ENCODE data around the gene SRP9.
"Not testable (repeated sequence)": the region's sequence is repeated elsewhere in the genome, so short reads cannot be mapped to it uniquely, and the experiment has no call there.

The SRP9 gene

DNA sequence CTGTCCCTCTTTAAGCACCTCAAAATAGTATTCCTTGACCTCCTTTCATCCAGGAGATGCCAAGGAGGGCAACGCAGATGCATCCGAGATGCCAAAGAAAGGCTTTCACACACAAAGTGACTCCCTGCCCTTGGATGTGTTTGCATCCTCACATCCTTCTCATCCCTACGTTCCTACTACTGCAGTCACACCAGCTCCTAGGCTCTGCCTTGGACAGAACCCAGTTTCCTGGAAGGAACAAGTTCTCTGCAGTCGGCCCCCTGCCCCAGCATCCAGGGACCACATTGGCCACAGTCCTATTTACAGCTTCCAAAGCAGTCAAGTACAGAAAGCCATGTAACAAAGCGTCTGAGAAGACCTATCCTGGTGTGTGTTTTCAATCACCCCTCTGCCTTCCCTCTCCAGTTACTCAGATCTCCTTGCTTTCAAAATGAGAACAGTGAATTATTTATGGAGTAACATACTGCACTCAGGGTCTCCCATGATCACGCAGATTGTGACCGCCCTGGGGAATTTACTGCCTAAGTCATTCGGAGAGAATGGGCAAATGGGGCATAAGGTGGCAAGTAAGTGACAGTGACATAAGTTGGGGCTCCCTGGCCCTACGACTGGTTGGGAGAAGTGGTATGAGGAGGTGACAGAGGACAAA lies 21.8 kb upstream of the SRP9 start:
- TF ChIP-seq, protein P1, sequence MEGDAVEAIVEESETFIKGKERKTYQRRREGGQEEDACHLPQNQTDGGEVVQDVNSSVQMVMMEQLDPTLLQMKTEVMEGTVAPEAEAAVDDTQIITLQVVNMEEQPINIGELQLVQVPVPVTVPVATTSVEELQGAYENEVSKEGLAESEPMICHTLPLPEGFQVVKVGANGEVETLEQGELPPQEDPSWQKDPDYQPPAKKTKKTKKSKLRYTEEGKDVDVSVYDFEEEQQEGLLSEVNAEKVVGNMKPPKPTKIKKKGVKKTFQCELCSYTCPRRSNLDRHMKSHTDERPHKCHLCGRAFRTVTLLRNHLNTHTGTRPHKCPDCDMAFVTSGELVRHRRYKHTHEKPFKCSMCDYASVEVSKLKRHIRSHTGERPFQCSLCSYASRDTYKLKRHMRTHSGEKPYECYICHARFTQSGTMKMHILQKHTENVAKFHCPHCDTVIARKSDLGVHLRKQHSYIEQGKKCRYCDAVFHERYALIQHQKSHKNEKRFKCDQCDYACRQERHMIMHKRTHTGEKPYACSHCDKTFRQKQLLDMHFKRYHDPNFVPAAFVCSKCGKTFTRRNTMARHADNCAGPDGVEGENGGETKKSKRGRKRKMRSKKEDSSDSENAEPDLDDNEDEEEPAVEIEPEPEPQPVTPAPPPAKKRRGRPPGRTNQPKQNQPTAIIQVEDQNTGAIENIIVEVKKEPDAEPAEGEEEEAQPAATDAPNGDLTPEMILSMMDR (IDR thresholded peaks at IDR 0.05; ENCODE audit: low read depth, low read length), result no peak
- DNase-seq (ENCODE audit: extremely low read depth, low read depth), result no peak

DNA sequence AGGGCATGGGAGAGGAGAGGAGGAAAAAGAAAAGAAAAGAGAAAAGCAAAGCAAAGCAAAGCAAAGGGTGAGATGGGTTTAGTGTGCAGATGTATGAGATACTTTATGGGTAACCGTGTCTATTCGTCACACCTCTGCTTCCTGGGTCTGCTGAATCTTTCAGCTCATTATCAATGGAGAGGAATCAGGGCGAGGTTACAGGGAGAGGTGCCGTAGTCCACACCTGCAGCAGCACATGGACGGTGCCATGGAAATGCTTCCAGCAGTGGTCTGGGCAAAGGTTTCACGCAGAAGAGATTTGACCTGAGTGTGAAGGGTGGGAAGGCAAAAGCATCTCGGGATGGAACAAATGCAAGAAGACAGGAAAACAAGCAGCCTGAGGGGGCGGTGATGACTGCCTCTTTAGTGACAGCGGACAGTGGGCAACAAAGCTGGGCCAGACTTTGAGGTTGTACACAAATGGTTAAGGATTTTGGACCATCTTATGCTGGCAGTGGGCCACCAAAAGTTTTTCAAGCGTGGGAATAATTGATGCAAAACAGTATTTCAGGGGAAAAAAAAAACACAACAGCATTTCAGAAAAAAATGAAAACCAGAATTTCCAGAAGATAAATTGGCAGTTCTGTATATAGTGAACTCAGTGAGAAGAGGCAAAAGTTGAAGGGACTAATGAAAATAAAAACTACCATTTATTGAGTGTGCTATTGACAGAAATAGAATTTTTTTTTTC lies 19.5 kb upstream of the SRP9 start:
- no peak for DNase-seq (ENCODE audit: extremely low read depth, low read depth)
- TF ChIP-seq, protein P1 (IDR thresholded peaks at IDR 0.05; ENCODE audit: low read depth, low read length), result no peak

- not testable (repeated sequence) for DNase-seq (ENCODE audit: extremely low read depth, low read depth)
These were observed 17.7 kb upstream of the SRP9 start for GRCh38 chr1:225759972-225760371.

DNA sequence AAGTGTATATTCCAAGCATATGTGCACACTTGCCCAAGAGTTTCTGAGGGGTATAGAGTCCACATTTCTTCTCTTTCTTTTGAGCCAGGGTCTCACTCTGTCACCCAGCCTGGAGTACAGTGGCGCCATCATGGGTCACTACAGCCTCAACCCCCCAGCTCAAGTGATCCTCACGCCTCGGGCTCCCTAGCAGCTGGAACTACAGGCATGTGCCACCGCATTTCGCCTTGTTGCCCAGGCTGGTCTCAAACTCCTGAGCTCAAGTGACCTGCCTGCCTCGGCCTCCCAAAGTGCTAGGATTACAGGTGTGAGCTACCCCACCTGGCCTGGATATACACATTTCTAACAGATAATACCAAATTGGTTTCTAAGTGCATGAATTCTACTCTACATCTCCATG lies 17.1 kb upstream of the SRP9 start:
- TF ChIP-seq, protein P1 (IDR thresholded peaks at IDR 0.05; ENCODE audit: low read depth, low read length), result no peak
- DNase-seq (ENCODE audit: extremely low read depth, low read depth), result no peak

DNA sequence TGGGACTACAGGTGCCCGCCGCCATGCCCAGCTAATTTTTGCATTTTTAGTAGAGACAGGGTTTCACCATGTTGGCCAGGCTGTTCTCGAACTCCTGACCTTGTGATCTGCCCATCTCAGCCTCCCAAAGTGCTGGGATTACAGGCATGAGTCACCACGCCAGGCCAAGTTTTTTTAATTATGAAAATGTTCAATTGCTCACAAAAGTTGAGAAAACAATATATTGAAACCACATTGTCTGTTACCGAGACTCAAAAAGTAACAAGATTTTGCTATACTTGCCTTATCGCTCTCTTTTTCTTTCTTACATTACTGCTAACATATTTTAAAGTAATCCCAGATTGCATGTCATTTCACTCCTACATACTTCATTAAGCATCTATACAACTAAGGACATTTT lies 16.2 kb upstream of the SRP9 start:
- not testable (repeated sequence) for DNase-seq (ENCODE audit: extremely low read depth, low read depth)

- DNase-seq (ENCODE audit: extremely low read depth, low read depth), result no peak
These were observed 15.6 kb upstream of the SRP9 start for GRCh38 chr1:225762002-225762441.

GRCh38 chr1:225762444-225762843 lies 15.2 kb upstream of the SRP9 start:
- TF ChIP-seq, protein P1 (IDR thresholded peaks at IDR 0.05; ENCODE audit: low read depth, low read length), result no peak
- no peak for DNase-seq (ENCODE audit: extremely low read depth, low read depth)

More at GRCh38 chr1:225762002-225762441, 15.6 kb upstream of the SRP9 start:
- TF ChIP-seq, protein P1 (IDR thresholded peaks at IDR 0.05; ENCODE audit: low read depth, low read length), result no peak

GRCh38 chr1:225763716-225764548 lies 13.7 kb upstream of the SRP9 start:
- no peak for DNase-seq (ENCODE audit: extremely low read depth, low read depth)

More at GRCh38 chr1:225763716-225764548, 13.7 kb upstream of the SRP9 start:
- TF ChIP-seq, protein P1 (IDR thresholded peaks at IDR 0.05; ENCODE audit: low read depth, low read length), result no peak
